Bronchus fibroblast of lung (primary cell): ENCODE results near the gene DOC2A. TPM values are rescaled to one million over a fixed set of nuclear protein-coding genes. Genes with fewer than 3 reads are reported as not detected.

Experiments used
- total RNA-seq: library from RNA; depleted of rRNA; stranded (reverse); fragments of >200 nt; gene quantifications from 2 replicates; pipeline ENCODE4 v1.2.3, GENCODE V29; 2015

Gene DOC2A
- total RNA-seq, result 0.30 and 0.34 TPM in 2 replicates

GRCh38 chr16:30010844-30011713 is at the start of gene DOC2A:
TSS of gene DOC2A (minus strand) at chr16:30011027. CDS start at chr16:30010222, 805 bp downstream.

GRCh38 chr16:30030841-30031413 is 20.1 kb upstream of the DOC2A start, which contains the start of gene TLCD3B:
TSS of gene TLCD3B (minus strand) at chr16:30031271. CDS start at chr16:30030527, 744 bp downstream.

DNA sequence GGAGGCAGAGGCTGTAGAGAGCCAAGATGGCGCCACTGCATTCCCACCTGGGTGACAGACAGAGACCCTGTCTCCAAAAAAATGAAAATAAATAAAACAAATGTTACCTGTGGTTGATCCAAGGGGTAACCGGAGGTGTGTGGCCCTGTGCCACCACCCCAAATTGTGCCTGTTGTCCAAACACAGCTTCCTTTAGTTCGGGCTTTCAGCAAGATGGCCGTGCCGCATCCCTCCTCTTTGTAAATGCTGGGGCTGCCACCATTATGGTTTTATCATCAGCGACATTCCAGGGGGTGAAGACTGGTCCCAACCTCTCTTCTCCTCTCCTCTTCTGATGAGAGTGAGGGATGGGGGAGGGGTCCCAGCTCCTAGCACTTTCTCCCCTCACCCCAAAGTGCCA is 12.1 kb upstream of the DOC2A start, which contains the start of gene C16orf92:
Gene C16orf92 (plus strand): TSS at position 312 of the 400 bp plus-strand sequence. CDS start 143 bp downstream, outside the sequence.

GRCh38 chr16:29995911-29996765 is 14.7 kb downstream of the DOC2A start, which contains the start of gene INO80E:
TSS of gene INO80E (plus strand) at chr16:29996241. CDS start at chr16:29996311, 70 bp downstream.

DNA sequence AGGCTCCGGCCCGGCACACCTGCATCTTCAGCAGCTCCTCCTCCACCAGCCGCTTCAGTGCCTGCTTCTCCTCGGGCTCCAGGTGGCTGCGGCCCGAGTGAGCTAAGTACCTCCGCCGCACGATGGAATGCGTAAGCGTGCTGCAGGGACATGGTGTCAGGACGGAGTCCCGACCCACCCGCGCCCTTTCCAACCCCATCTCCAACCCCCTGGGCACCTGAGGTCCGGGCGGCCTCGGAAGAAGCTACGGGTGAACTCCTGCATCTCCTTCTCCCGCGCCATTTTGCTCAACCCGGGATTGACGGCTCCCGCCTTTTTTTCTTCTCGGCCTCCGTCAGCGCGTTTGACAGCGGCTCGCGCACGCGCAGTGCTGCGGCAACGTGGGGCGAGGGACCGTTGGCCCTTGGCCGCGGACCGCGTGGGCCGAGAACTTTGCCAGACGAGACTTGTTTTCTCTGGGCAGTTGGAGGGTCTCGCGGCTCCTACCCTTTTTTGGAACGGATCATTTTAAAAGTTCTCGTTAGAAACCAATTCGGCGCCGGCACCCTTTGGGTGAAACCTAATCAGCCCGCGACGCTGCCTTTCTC is 15.4 kb downstream of the DOC2A start, which contains the start of gene HIRIP3:
Gene HIRIP3 (minus strand): TSS at position 294 of the 587 bp plus-strand sequence. CDS start 12 bp downstream, at position 282.

GRCh38 chr16:29973384-29974246 is 37.2 kb downstream of the DOC2A start, which contains the start of gene TAOK2:
TSS of gene TAOK2 (plus strand) at chr16:29973868. CDS start at chr16:29977773, 3,905 bp downstream.

DNA sequence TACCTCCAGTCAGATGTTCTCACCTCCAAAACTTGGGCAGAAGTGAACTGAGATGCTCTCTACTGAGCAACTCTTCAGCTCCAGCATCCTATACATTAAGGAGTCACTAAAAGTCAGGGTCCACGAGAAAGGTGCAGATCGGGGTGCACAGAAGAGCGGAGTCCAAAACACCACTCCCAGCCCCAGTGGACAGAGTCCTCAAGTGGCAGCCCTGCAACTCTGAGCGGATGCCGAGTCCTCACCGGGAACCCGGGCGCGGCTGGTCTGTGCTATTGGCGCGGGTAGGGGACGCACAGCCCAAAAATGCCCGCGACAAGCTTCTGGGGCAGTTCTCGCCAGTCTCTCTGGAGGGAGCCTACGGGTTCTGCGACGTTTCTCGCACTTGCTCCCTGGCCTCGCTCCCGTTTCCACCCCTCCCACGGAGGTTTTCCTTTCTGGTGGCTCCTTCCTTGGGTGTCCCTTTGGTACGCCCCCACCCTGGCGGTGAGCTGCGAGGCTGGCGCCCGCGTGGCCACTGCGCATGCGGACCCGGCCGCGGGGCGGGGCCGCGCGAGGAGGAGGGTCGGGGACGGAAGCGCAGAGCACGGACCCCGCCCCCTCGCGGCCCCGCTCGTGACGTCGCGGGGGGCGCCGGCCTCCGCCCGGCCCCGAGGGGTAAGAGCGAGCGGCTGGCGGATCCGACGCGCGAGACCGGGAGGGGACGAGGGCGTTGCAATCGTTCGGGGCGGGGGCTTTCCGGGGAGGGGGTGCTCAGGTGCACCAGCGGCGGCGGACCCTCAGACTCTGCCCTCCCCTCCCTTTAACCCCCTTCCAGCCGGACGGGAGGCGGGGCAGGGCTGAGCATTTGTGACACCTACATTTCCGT is 49.1 kb downstream of the DOC2A start, which contains the start of gene TMEM219:
Gene TMEM219 (plus strand): TSS at position 601 of the 865 bp plus-strand sequence. CDS start 1,065 bp downstream, outside the sequence.

Other genes with a start within 250 kb of the DOC2A start
- gene ZG16, start 232.8 kb downstream of the DOC2A start, total RNA-seq, result not detected in 2 replicates
- 110 and 114 TPM in 2 replicates for gene KIF22, start 220.3 kb downstream of the DOC2A start, total RNA-seq
- gene MAZ, start 204.5 kb downstream of the DOC2A start, total RNA-seq, result 262 and 274 TPM in 2 replicates
- gene PRRT2, start 198.8 kb downstream of the DOC2A start, total RNA-seq, result 0.67 and 0.89 TPM in 2 replicates
- gene PAGR1, start 194.9 kb downstream of the DOC2A start, total RNA-seq, result 40.0 and 42.4 TPM in 2 replicates
- gene MVP, start 190.6 kb downstream of the DOC2A start, total RNA-seq, result 311 and 319 TPM in 2 replicates
- gene CDIPT, start 147.8 kb downstream of the DOC2A start, total RNA-seq, result 80.6 and 87.8 TPM in 2 replicates
- 1.7 and 3.4 TPM in 2 replicates for gene SEZ6L2, start 111.5 kb downstream of the DOC2A start, total RNA-seq
- gene ASPHD1, start 110.5 kb downstream of the DOC2A start, total RNA-seq, result 2.9 and 4.8 TPM in 2 replicates
- 7.2 and 8.6 TPM in 2 replicates for gene KCTD13, start 84.8 kb downstream of the DOC2A start, total RNA-seq
- gene TMEM219, start 48.9 kb downstream of the DOC2A start, total RNA-seq, result 99.9 and 105 TPM in 2 replicates
- gene TAOK2, start 37.2 kb downstream of the DOC2A start, total RNA-seq, result 27.4 and 30.8 TPM in 2 replicates
- 17.3 and 18.7 TPM in 2 replicates for gene HIRIP3, start 15.4 kb downstream of the DOC2A start, total RNA-seq
- gene INO80E, start 14.8 kb downstream of the DOC2A start, total RNA-seq, result 101 and 119 TPM in 2 replicates
- gene C16orf92, start 12.2 kb upstream of the DOC2A start, total RNA-seq, result not detected in 2 replicates
- gene TLCD3B, start 20.2 kb upstream of the DOC2A start, total RNA-seq, result 0.15 and 0.34 TPM in 2 replicates
- gene ALDOA, start 54.7 kb upstream of the DOC2A start, total RNA-seq, result 1,260 and 1,271 TPM in 2 replicates
- 123 and 132 TPM in 2 replicates for gene PPP4C, start 65.0 kb upstream of the DOC2A start, total RNA-seq
- under 0.01 and 0.15 TPM in 2 replicates for gene TBX6, start 80.9 kb upstream of the DOC2A start, total RNA-seq
- 25.9 and 28.7 TPM in 2 replicates for gene YPEL3, start 85.2 kb upstream of the DOC2A start, total RNA-seq
- 0.17 and 0.74 TPM in 2 replicates for gene GDPD3, start 102.5 kb upstream of the DOC2A start, total RNA-seq
- 67.2 and 82.8 TPM in 2 replicates for gene MAPK3, start 112.2 kb upstream of the DOC2A start, total RNA-seq
- gene CORO1A, start 172.6 kb upstream of the DOC2A start, total RNA-seq, result 7.4 and 7.7 TPM in 2 replicates
- gene BOLA2B, start 182.6 kb upstream of the DOC2A start, total RNA-seq, result 442 and 580 TPM in 2 replicates
- 32.0 and 42.2 TPM in 2 replicates for gene SLX1A, start 182.8 kb upstream of the DOC2A start, total RNA-seq
- 1.2 and 1.8 TPM in 2 replicates for gene SULT1A3, start 188.2 kb upstream of the DOC2A start, total RNA-seq
- 0.30 TPM in 1 of 2 replicates, not detected in the other for gene NPIPB13, start 237.5 kb upstream of the DOC2A start, total RNA-seq